ENCODE data around the gene TCAF1.

- TF ChIP-seq, protein P1, sequence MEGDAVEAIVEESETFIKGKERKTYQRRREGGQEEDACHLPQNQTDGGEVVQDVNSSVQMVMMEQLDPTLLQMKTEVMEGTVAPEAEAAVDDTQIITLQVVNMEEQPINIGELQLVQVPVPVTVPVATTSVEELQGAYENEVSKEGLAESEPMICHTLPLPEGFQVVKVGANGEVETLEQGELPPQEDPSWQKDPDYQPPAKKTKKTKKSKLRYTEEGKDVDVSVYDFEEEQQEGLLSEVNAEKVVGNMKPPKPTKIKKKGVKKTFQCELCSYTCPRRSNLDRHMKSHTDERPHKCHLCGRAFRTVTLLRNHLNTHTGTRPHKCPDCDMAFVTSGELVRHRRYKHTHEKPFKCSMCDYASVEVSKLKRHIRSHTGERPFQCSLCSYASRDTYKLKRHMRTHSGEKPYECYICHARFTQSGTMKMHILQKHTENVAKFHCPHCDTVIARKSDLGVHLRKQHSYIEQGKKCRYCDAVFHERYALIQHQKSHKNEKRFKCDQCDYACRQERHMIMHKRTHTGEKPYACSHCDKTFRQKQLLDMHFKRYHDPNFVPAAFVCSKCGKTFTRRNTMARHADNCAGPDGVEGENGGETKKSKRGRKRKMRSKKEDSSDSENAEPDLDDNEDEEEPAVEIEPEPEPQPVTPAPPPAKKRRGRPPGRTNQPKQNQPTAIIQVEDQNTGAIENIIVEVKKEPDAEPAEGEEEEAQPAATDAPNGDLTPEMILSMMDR (IDR thresholded peaks at IDR 0.05), result no peak
- TF ChIP-seq POLR2A (IDR thresholded peaks at IDR 0.05), result no peak
- no peak for TF ChIP-seq EP300 (IDR thresholded peaks at IDR 0.05)
Measured at GRCh38 chr7:143924851-143925250, 22.9 kb upstream of the TCAF1 start.

Data from ovary (tissue), 3 donors.